Endothelial cell (in vitro differentiated cells): ENCODE results near the gene HAAO. TPM values are rescaled to one million over a fixed set of nuclear protein-coding genes. Genes with fewer than 3 reads are reported as not detected.
"Not testable (repeated sequence)": the region's sequence is repeated elsewhere in the genome, so short reads cannot be mapped to it uniquely, and the experiment has no call there.

ENCODE experiments used
- DNase-seq: peaks from one replicate; pipeline ENCODE4 v3.0.0; 2021; ENCODE audit warnings: low spot score
- H3K27ac Mint-ChIP-seq: one replicate; pipeline ENCODE4 v1.8.0; 2021; ENCODE audit warnings: mixed read lengths, inconsistent platforms; ENCODE audit not compliant: unreplicated experiment
- H3K27me3 Mint-ChIP-seq: one replicate; pipeline ENCODE4 v1.8.0; 2021; ENCODE audit warnings: mild to moderate bottlenecking, moderate library complexity, mixed read lengths, inconsistent platforms; ENCODE audit not compliant: unreplicated experiment
- H3K36me3 Mint-ChIP-seq: one replicate; pipeline ENCODE4 v1.8.0; 2021; ENCODE audit warnings: mild to moderate bottlenecking, low read depth, mixed read lengths, inconsistent platforms; ENCODE audit not compliant: unreplicated experiment
- H3K4me1 Mint-ChIP-seq: one replicate; pipeline ENCODE4 v1.8.0; 2021; ENCODE audit warnings: mild to moderate bottlenecking, mixed read lengths, inconsistent platforms; ENCODE audit not compliant: unreplicated experiment
- H3K4me3 Mint-ChIP-seq: one replicate; pipeline ENCODE4 v1.8.0; 2021; ENCODE audit warnings: mild to moderate bottlenecking, mixed read lengths, inconsistent platforms; ENCODE audit not compliant: unreplicated experiment
- H3K9me3 Mint-ChIP-seq: one replicate; pipeline ENCODE4 v1.8.0; 2021; ENCODE audit warnings: mixed read lengths, inconsistent platforms; ENCODE audit not compliant: unreplicated experiment
- total RNA-seq: library from RNA; stranded (reverse); fragmentation: NEBNext Ultra II Directional; extraction: Animal tissue kit (Norgen Biotek cat#: 25700); gene quantifications from one replicate; pipeline ENCODE4 v1.2.1, GENCODE V29; 2021; ENCODE audit not compliant: unreplicated experiment
- TF ChIP-seq, protein P1 (sequence below): fragments of 200-600 bp; sonication (generic); IDR thresholded peaks from one replicate; pipeline ENCODE4 v1.5.0; 2021; ENCODE audit warnings: antibody characterized with exemption; ENCODE audit not compliant: unreplicated experiment

Gene HAAO
- total RNA-seq, 1 donor from 2014 or later: 6.0 TPM

DNA sequence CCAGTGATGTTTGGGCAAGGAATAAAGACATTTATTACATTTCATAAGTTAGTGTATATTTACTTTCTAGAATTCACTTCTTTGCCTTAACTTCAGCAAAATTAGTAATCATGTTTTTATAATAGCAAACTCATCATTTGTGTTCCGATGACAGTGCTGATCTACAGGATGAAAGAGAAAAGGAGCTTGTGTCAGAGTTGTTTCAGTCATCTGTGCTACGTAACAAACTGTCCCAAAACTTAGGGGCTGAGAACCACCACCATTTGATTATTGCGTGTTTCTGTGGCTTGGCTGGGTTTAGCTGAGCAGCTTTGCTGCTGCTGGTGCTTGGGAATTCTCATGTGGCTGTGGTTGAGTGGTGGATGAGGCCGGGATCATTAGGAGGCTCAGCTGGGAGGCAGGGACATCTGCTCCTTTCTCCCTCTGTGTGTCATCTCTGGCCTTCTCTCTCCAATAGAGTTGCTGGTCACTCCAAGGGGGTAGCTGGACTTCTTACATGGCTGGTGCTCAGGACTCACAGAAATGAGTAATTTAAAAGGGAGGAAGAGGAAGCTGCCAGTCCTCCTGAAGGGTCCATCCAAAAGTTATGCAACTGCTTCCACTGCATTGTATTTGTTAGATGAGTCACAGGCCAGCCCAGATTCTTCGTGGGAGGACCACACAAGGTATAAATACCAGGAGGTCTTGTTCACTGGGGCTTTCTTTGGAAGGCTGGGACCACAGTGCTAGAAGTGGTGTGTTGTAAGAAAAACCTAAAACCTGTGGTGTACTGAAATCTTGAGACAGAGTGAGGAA lies 43.4 kb upstream of the HAAO start:
- no peak overlapping the region for H3K4me3 Mint-ChIP-seq
- H3K9me3 Mint-ChIP-seq: no peaks in the 10 kb centered on the region
- DNase-seq: no peak
- H3K4me1 Mint-ChIP-seq: peaks cover 7% of the 10 kb centered on the region
- peak overlapping the region; percentile 9 for H3K27ac Mint-ChIP-seq
- H3K27me3 Mint-ChIP-seq: peaks cover 3% of the 10 kb centered on the region
- H3K36me3 Mint-ChIP-seq: no peaks in the 10 kb centered on the region
- TF ChIP-seq, protein P1, sequence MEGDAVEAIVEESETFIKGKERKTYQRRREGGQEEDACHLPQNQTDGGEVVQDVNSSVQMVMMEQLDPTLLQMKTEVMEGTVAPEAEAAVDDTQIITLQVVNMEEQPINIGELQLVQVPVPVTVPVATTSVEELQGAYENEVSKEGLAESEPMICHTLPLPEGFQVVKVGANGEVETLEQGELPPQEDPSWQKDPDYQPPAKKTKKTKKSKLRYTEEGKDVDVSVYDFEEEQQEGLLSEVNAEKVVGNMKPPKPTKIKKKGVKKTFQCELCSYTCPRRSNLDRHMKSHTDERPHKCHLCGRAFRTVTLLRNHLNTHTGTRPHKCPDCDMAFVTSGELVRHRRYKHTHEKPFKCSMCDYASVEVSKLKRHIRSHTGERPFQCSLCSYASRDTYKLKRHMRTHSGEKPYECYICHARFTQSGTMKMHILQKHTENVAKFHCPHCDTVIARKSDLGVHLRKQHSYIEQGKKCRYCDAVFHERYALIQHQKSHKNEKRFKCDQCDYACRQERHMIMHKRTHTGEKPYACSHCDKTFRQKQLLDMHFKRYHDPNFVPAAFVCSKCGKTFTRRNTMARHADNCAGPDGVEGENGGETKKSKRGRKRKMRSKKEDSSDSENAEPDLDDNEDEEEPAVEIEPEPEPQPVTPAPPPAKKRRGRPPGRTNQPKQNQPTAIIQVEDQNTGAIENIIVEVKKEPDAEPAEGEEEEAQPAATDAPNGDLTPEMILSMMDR: no peak

DNA sequence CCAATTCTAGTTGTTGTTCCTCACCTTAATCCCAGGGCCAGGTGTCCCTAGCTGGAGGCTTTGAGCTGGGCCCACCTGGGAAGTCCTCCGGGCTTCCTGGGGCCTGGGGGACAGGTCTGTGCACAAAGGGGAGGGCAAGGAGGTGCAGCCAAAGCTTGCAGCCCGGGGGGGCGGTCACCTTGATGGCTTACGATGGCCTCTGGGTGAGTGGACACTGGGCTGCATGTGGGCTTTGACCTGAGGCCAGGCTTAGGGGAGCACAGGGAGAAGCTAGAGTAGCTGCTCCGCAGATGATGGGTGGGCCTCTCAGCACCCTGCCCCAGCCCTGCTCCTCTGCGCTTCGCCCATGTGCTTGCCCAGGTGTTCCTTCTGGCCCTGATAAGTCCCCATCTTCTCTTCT lies 41.8 kb upstream of the HAAO start:
- no peak overlapping the region for H3K4me3 Mint-ChIP-seq
- H3K36me3 Mint-ChIP-seq: no peaks in the 10 kb centered on the region
- TF ChIP-seq, protein P1: no peak
- no peak for DNase-seq
- H3K27me3 Mint-ChIP-seq: peaks cover 3% of the 10 kb centered on the region
- H3K27ac Mint-ChIP-seq: no peak overlapping the region
- peaks cover 11% of the 10 kb centered on the region for H3K4me1 Mint-ChIP-seq
- H3K9me3 Mint-ChIP-seq: no peaks in the 10 kb centered on the region

DNA sequence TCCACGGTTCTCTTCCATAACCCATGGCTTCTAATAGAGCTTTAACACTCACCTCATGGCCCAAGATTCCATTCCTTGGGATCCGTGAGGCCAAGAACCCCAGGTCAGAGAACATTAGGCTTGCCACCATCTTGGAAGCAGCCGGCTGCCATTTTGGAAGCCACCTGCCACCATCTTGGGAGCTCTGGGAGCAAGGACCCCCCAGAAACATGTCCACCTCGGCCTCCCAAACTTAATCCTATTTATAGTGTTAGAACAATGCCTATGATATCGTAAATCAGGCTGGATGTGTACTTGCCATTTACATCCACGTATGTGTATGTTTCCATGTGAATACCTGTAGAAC lies 39.9 kb upstream of the HAAO start:
- DNase-seq: no peak
- Mint-ChIP-seq H3K27ac (no peak overlapping the region), H3K4me3 (no peak overlapping the region), H3K4me1 (peaks cover 11% of the 10 kb centered on the region), H3K9me3 (no peaks in the 10 kb centered on the region), H3K36me3 (no peaks in the 10 kb centered on the region), H3K27me3 (peaks cover 3% of the 10 kb centered on the region)
- TF ChIP-seq, protein P1: no peak

DNA sequence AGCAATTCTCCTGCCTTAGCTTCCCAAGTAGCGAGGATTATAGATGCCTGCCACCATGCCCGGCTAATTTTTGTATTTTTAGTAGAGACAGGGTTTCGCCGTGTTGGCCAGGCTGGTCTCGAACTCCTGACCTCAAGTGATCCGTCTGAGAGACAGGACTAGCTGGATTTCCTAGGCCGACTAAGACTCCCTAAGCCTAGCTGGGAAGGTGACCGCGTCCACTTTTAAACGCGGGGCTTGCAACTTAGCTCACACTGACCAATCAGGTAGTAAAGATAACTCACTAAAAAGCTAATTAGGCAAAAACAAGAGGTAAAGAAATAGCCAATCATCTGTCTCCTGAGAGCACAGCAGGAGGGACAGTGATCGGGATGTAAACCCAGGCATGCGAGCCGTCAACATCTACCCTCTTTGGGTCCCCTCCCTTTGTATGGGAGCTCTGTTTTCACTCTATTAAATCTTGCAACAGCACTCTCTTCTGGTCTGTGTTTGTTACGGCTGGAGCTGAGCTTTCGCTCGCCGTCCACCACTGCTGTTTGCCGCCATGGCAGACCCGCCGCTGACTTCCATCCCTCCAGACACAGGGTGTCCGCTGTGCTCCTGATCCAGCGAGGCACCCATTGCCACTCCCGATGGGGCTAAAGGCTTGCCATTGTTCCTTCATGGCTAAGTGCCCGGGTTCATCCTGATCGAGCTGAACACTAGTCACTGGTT lies 39.3 kb upstream of the HAAO start:
- H3K27ac Mint-ChIP-seq, DNase-seq, H3K4me3 Mint-ChIP-seq, H3K36me3 Mint-ChIP-seq, H3K27me3 Mint-ChIP-seq, H3K9me3 Mint-ChIP-seq: not testable (repeated sequence)
- H3K4me1 Mint-ChIP-seq: peaks cover 11% of the 10 kb centered on the region

DNA sequence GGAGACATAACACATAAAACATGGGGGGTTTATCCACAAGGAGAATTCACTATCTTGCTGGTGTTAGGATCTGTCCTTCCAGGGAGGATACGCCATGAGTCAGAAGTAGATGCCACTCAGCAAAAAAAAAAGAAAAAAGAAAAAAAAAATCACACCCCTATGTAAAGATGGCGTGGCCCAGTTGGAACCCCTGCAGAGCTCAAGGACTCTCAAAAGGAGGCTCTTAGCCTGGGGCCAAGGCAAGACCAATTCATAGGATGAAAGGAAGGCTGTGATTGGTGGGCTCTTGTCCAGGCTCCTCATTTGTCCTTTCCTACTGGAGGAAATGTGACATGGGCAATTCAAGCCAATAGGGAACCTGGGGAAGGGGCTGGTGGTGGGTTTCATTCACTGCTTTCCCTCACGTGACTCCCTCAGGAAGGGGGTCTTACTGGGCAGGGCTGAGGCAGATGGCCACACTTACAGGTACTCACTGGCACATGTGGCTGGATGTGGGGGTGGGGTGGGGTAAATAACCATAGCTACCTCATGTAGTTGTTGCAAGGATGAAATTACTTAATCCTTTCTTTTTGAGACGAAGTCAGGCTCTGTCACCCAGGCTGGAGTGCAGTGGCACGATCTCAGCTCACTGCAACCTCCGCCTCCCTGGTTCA lies 38.7 kb upstream of the HAAO start:
- TF ChIP-seq, protein P1: no peak
- Mint-ChIP-seq H3K36me3 (no peaks in the 10 kb centered on the region), H3K27ac (no peak overlapping the region), H3K4me1 (peaks cover 8% of the 10 kb centered on the region), H3K4me3 (no peak overlapping the region), H3K9me3 (no peaks in the 10 kb centered on the region), H3K27me3 (peaks cover 1% of the 10 kb centered on the region)
- DNase-seq: no peak
